ENCODE data around the gene CEND1. TPM values are rescaled to one million over a fixed set of nuclear protein-coding genes. Genes with fewer than 3 reads are reported as not detected.
A peak's percentile ranks its signal among the peaks of the same experiment; 100 is the strongest.

The CEND1 gene
- total and polyA plus RNA-seq, 2 of the 13 experiments (the other 11 are each of a cell fraction or from before 2014, with no cell fraction given), result not detected

DNA sequence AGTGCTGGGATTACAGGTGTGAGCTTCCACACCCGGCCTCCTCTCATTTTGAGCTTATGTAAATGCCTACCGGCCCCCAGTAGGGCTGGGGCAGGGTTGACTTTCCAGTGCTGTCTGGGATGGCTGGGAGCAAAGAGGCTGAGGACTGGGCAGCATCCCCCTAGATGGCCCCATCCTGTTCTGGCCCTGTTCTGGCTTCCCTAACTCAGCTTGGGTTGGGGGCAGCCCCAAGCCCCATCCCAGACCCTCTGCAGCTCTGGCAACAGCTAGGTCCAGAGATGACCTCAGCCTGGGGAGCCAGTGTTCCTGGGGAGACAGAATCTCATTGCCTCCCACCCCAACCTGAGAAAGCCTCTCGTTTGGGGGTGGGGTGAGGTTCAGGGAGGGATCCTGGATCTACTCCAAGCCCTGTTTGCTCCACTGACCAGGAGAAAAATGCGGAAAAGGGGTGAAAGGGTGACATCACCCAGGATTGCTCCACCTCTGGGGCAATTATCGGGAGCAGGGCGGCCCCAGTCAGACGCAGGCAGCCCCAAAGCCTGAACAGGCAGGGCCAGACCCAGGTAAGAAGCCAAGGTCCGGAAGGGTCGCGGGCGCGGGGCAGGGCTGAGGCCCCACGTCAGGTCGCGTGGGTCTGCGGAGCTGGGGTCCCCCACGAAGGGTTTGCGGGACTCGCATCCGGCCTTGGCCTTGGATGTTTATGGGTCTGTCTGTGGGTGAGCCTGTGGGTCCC is 28.7 kb upstream of the CEND1 start, which contains the start of gene PNPLA2 (continued):
- TF ChIP-seq ZBTB40 (IDR thresholded peaks at IDR 0.05) (no peak), ZBTB40 (CRISPR knock-in tag; IDR thresholded peaks at IDR 0.05) (peak; percentile 73), ERF (CRISPR knock-in tag; IDR thresholded peaks at IDR 0.05) (no peak; the same call in 1 of the 2 replicates), TEAD3 (CRISPR knock-in tag; optimal IDR thresholded peaks at IDR 0.05; ENCODE audit: borderline replicate concordance) (peak; percentile 62), ELF4 (CRISPR knock-in tag; IDR thresholded peaks at IDR 0.05; ENCODE audit: borderline replicate concordance) (peak; percentile 66; the same call in 1 of the 2 replicates), HNF4A (CRISPR knock-in tag; IDR thresholded peaks at IDR 0.05) (peak; percentile 33; the same call in 1 of the 2 replicates), MXD1 (CRISPR knock-in tag; IDR thresholded peaks at IDR 0.05) (0 out of 2 replicates have a peak, but pooled peaks have one; percentile 54), ZHX2 (IDR thresholded peaks at IDR 0.05; ENCODE audit: low read depth) (no peak), ZHX2 (CRISPR knock-in tag; IDR thresholded peaks at IDR 0.05; ENCODE audit: borderline replicate concordance) (no peak), TBX2 (CRISPR knock-in tag; IDR thresholded peaks at IDR 0.05; ENCODE audit: borderline replicate concordance) (peak; percentile 70), ZNF773 (CRISPR knock-in tag; IDR thresholded peaks at IDR 0.05; ENCODE audit: borderline replicate concordance) (no peak; the same call in 1 of the 2 replicates), ZNF605 (CRISPR knock-in tag; IDR thresholded peaks at IDR 0.05) (peak; percentile 80; the same call in 1 of the 2 replicates)

Data from HepG2 (cell line).